SK-N-DZ (cell line): ENCODE data around the gene NSD1. TPM values are rescaled to one million over a fixed set of nuclear protein-coding genes. Genes with fewer than 3 reads are reported as not detected.

Source experiments
- DNase-seq: peaks from one replicate; pipeline ENCODE4 v3.0.0-alpha.2; 2015; ENCODE audit warnings: low spot score
- polyA plus RNA-seq, 2 experiments: library from polyadenylated mRNA; depleted of rRNA; stranded (reverse); fragments of >200 nt; gene quantifications; 2 replicates each; pipeline ENCODE4 v1.2.3, GENCODE V29; 2014

NSD1 gene
- 0.19 and 0.31 TPM in 2 replicates for polyA plus RNA-seq (2014; cell fraction: cytosol; rRNA removed)
- 0.20 and 0.31 TPM in 2 replicates for polyA plus RNA-seq (2014; cell fraction: nucleus; rRNA removed)

GRCh38 chr5:177133096-177133852 lies at the start of gene NSD1:
Gene NSD1 (plus strand): TSS chr5:177133773. CDS start chr5:177135104, 1,331 bp downstream.
- DNase-seq, result no peak

GRCh38 chr5:177084175-177084574 lies 49.4 kb upstream of the NSD1 start:
- no peak for DNase-seq

- peak; percentile 25 for DNase-seq
Measured at GRCh38 chr5:177085985-177086653, 47.5 kb upstream of the NSD1 start.

GRCh38 chr5:177086654-177087397 lies 46.7 kb upstream of the NSD1 start, which contains the start of gene FGFR4:
Gene FGFR4 (plus strand): TSS chr5:177086915. CDS start chr5:177089603, 2,688 bp downstream.
- DNase-seq, result peak; percentile 43

GRCh38 chr5:177087398-177088005 lies 46.1 kb upstream of the NSD1 start:
- no peak for DNase-seq

GRCh38 chr5:177089127-177089526 lies 44.4 kb upstream of the NSD1 start:
- no peak for DNase-seq

- DNase-seq, result no peak
Measured at GRCh38 chr5:177089825-177090641, 43.5 kb upstream of the NSD1 start.

- no peak for DNase-seq
Measured at GRCh38 chr5:177090813-177091212, 42.8 kb upstream of the NSD1 start.

GRCh38 chr5:177091232-177091631 lies 42.3 kb upstream of the NSD1 start:
- DNase-seq, result no peak

GRCh38 chr5:177092178-177093081 lies 41.1 kb upstream of the NSD1 start:
- no peak for DNase-seq

- DNase-seq, result no peak
Measured at GRCh38 chr5:177093082-177093712, 40.4 kb upstream of the NSD1 start.

- no peak for DNase-seq
Measured at GRCh38 chr5:177093803-177094202, 39.8 kb upstream of the NSD1 start.

GRCh38 chr5:177094224-177095087 lies 39.1 kb upstream of the NSD1 start:
- no peak for DNase-seq

- no peak for DNase-seq
Measured at GRCh38 chr5:177095088-177095669, 38.4 kb upstream of the NSD1 start.

- no peak for DNase-seq
Measured at GRCh38 chr5:177096162-177097015, 37.2 kb upstream of the NSD1 start.

GRCh38 chr5:177097016-177097985 lies 36.3 kb upstream of the NSD1 start:
- no peak for DNase-seq
